ENCODE results near the gene PCBP3. TPM values are rescaled to one million over a fixed set of nuclear protein-coding genes. Genes with fewer than 3 reads are reported as not detected.

PCBP3 gene
- total and polyA plus RNA-seq, 12 donors = 1.7 to 15.8 (median 4.7) TPM

DNA sequence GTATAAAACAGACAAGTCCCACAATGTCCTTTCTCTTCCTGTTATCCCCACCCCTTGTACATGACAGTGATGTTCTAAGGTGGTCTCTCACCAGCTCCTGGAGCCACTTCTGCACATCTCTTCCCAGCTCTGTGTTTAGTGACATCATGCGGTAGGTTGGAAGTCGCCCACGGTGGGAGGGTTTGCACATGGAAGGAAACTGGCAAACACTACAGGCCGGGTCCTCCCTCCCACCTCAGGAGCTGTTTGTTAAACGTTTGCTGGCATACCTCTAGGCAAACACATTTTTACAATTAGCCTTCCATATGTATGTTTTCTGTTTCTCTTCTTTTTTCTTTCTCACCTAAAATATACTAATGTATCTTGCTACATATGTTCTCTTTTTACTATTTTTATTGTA is 107.4 kb downstream of the PCBP3 start:
- Histone ChIP-seq H3K36me3 (replicated peaks in 1 of 2) (no peaks in the 10 kb centered on the region), H3K4me3 (no peak overlapping the region), H3K9me3 (replicated peaks in 1 of 3) (no peaks in the 10 kb centered on the region), H3K27me3 (no peaks in the 10 kb centered on the region), H3K4me1 (replicated peaks in 1 of 2) (no peaks in the 10 kb centered on the region), H3K27ac (no peak overlapping the region)
- intact Hi-C loops (cut with DNase I) = no loop called here
- 74 to 78% (median 76%) methylated on average over 5 of the region's 5 CpGs for WGBS, 4 donors
- DNase-seq = peak in 1 of 7 donors; percentile 31
- TF ChIP-seq POLR2A (IDR thresholded peaks at IDR 0.05) (no peak), CTCF (IDR thresholded peaks at IDR 0.05) (no peak)

- intact Hi-C loops (cut with DNase I) = no loop called here
- Histone ChIP-seq H3K27ac (no peak overlapping the region), H3K4me3 (no peak overlapping the region), H3K9me3 (replicated peaks in 1 of 3) (no peaks in the 10 kb centered on the region), H3K4me1 (replicated peaks in 1 of 2) (no peaks in the 10 kb centered on the region), H3K36me3 (replicated peaks in 1 of 2) (no peaks in the 10 kb centered on the region), H3K27me3 (no peaks in the 10 kb centered on the region)
- WGBS, 4 donors = 63 to 91% (median 76%) methylated on average over 1 of the region's 1 CpG
- TF ChIP-seq POLR2A (IDR thresholded peaks at IDR 0.05) (no peak), CTCF (IDR thresholded peaks at IDR 0.05) (no peak)
- no peak for DNase-seq
Observed at GRCh38 chr21:45753445-45753844, 109.9 kb downstream of the PCBP3 start.

GRCh38 chr21:45756029-45756428 is 112.5 kb downstream of the PCBP3 start:
- Histone ChIP-seq H3K27me3 (no peaks in the 10 kb centered on the region), H3K4me3 (no peak overlapping the region), H3K36me3 (replicated peaks in 1 of 2) (no peaks in the 10 kb centered on the region), H3K9me3 (replicated peaks in 1 of 3) (no peaks in the 10 kb centered on the region), H3K4me1 (replicated peaks in 1 of 2) (no peaks in the 10 kb centered on the region), H3K27ac (no peak overlapping the region)
- intact Hi-C loops (cut with DNase I) = no loop called here
- WGBS, 4 donors = 58 to 76% (median 70%) methylated on average over 1 of the region's 1 CpG
- TF ChIP-seq CTCF (IDR thresholded peaks at IDR 0.05) (no peak), POLR2A (IDR thresholded peaks at IDR 0.05) (no peak)
- no peak for DNase-seq

- intact Hi-C loops (cut with DNase I) = no loop called here
- H3K4me3 ChIP-seq = no peak overlapping the region
- H3K9me3 ChIP-seq (replicated peaks in 1 of 3) = no peaks in the 10 kb centered on the region
- H3K27ac ChIP-seq = no peak overlapping the region
- TF ChIP-seq CTCF (IDR thresholded peaks at IDR 0.05) = no peak
- DNase-seq = no peak
- H3K36me3 ChIP-seq (replicated peaks in 1 of 2) = no peaks in the 10 kb centered on the region
- H3K4me1 ChIP-seq (replicated peaks in 1 of 2) = no peaks in the 10 kb centered on the region
- 80 to 89% (median 87%) methylated on average over 2 of the region's 2 CpGs for WGBS, 4 donors
- no peaks in the 10 kb centered on the region for H3K27me3 ChIP-seq
Observed at GRCh38 chr21:45756669-45757068, 113.1 kb downstream of the PCBP3 start.
